Naive thymus-derived CD8-positive, alpha-beta T cell (primary cell): Measurements from ENCODE around the gene PRKACA. TPM values are rescaled to one million over a fixed set of nuclear protein-coding genes. Genes with fewer than 3 reads are reported as not detected.
"Not testable (repeated sequence)": the region's sequence is repeated elsewhere in the genome, so short reads cannot be mapped to it uniquely, and the experiment has no call there.

ENCODE experiments used
- ATAC-seq, 2 donors: fragments of 150-1000 bp; cut with Tn5 transposase in 1 of 2; sonication (Bioruptor Pico), chemical (Tn5 transposase) in 1 of 2; 1 replicate in 1 of 2; 2 replicates in 1 of 2; pipeline ENCODE4 v1.10.0; 2021; ENCODE audit warnings: mild to moderate bottlenecking in 2 of 2, moderate library complexity in 2 of 2
- POLR2A ChIA-PET: fragments of 350-600 bp; sonication (Branson Sonifier 250); formaldehyde crosslinking; loops from one replicate; lab custom pipeline; 2021; ENCODE audit warnings: antibody characterized with exemption; lab: Charles Lee
- DNase-seq, 10 donors: peaks; one replicate each; pipeline versions ENCODE4 v3.0.0 to v3.0.0-alpha.2; 2020 to 2022
- H3K27ac Mint-ChIP-seq, 10 donors: one replicate each; pipeline ENCODE4 v1.8.0; 2020 to 2022; ENCODE audit warnings: mild to moderate bottlenecking in 10 of 10, mixed read lengths in 10 of 10, moderate library complexity in 4 of 10, inconsistent platforms in 1 of 10
- H3K27me3 Mint-ChIP-seq, 5 donors: one replicate each; pipeline ENCODE4 v1.8.0; 2021 to 2022; ENCODE audit warnings: mixed read lengths in 5 of 5
- H3K36me3 Mint-ChIP-seq, 3 donors: one replicate each; pipeline ENCODE4 v1.8.0; 2020 to 2022; ENCODE audit warnings: mixed read lengths in 3 of 3, mild to moderate bottlenecking in 2 of 3, inconsistent platforms in 1 of 3
- H3K4me1 Mint-ChIP-seq, 4 donors: one replicate each; pipeline ENCODE4 v1.8.0; 2021 to 2022; ENCODE audit warnings: mixed read lengths in 4 of 4
- H3K4me3 Mint-ChIP-seq, 10 donors: one replicate each; pipeline ENCODE4 v1.8.0; 2020 to 2022; ENCODE audit warnings: mild to moderate bottlenecking in 10 of 10, mixed read lengths in 10 of 10, moderate library complexity in 6 of 10, inconsistent platforms in 1 of 10
- H3K9me3 Mint-ChIP-seq, 9 donors: one replicate each; pipeline ENCODE4 v1.8.0; 2020 to 2022; ENCODE audit warnings: mixed read lengths in 9 of 9, mild to moderate bottlenecking in 3 of 9, inconsistent platforms in 1 of 9, moderate library complexity in 1 of 9
- polyA plus RNA-seq, 3 donors: library from polyadenylated mRNA; unstranded; fragments of 300-500 nt; fragmentation: Illumina TruSeq; gene quantifications; one replicate each; pipeline ENCODE4 v1.2.3, GENCODE V29; 2021
- total RNA-seq, 8 experiments: library from RNA in 2 of 8; stranded (reverse) in 2 of 8; gene quantifications; one replicate each; pipeline ENCODE4 v1.2.3 and lab custom pipeline; 2021 to 2026

Gene PRKACA
- total and polyA plus RNA-seq, 5 experiments from 2014 or later, result 1.1 to 56.8 (median 1.8) TPM

DNA sequence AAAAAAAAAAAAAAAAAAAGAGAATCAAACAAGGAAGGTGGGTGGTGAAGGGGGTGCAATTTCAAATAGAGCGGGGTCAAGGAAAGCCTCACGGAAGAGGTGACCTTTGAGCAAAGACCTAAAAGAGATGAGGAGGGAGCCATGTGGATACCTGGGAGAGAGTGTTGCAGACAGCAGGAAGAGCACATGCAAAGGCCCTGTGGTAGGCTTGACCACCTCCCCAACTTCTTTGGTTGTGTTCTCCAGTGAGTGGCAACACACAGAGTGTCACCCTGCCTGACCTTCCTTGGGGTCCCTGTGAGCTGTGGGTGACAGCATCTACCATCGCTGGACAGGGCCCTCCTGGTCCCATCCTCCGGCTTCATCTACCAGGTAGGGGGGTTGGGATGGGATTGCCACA is 67.0 kb downstream of the PRKACA start:
- POLR2A ChIA-PET, result interaction anchor here (0.6 to 0.7 kb wide), 2 partner anchors 276 to 301 kb away, joined by 4 to 5 read pairs; partner anchors contain the start of gene C19orf53
- Mint-ChIP-seq H3K27me3 (no peaks in the 10 kb centered on the region), H3K36me3 (peaks cover 0 to 82% (median 27%) of the 10 kb centered on the region in 3 donors), H3K4me3 (no peak overlapping the region), H3K27ac (peak overlapping the region in 4 of 10 donors; percentile 19 to 71 (median 51)), H3K4me1 (peaks cover 3 to 19% (median 10%) of the 10 kb centered on the region in 4 donors), H3K9me3 (peaks cover 0 to 2% (median 0%) of the 10 kb centered on the region in 9 donors)
- DNase-seq, result no peak
- ATAC-seq, result no peak

DNA sequence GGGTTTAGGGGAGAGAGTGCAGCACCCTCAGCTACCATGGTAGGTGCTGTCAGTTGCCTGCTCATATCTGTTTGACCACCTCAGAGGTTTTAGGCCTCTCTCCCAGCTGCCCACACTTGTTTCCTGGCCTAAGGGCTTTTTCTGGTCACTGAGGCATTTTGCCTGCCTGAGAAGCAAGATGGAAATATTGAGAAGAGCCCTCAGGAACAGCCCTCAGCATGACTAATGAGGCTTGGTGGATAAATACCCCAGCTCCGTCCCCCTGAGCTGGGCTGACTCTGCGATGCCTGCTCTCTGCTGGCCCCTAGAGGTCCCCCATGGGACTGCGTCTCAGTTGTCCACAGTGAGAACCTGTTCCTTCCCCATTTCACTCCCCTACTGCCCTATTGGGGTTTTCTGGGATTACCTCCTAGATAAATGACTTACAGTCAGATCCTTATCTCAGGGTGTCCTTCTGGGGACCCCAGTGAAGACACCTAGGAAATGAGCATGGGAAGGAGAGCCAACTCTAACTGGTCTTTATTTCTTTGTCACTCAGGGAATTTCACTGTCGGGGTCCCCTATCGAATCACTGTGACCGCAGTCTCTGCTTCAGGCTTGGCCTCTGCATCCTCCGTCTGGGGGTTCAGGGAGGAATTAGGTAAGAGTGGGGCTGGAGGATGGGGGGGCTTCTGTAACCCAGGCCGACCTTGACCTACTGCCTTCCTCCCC is 69.0 kb downstream of the PRKACA start:
- H3K4me1 Mint-ChIP-seq, result peaks cover 1 to 12% (median 7%) of the 10 kb centered on the region in 4 donors
- H3K36me3 Mint-ChIP-seq, result peaks cover 0 to 88% (median 27%) of the 10 kb centered on the region in 3 donors
- peak; percentile 72 to 89 for ATAC-seq

DNA sequence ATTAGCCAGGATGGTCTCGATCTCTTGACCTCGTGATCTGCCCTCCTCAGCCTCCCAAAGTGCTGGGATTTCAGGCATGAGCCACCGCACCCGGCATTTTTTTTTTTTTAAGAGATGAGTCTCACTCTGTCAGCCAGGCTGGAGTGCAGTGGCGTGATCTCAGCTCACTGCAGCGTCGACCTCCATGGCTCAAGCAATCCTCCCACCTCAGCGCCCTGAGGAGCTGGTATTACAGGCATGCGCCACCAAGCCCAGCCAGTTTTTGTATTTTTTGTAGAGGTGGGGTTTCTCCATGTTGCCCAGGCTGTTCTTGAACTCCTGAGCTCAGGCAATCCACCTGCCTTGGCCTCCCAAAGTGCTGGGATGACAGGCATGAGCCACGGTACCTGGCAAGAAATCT is 69.7 kb downstream of the PRKACA start:
- not testable (repeated sequence) for H3K27me3 Mint-ChIP-seq, H3K27ac Mint-ChIP-seq, H3K9me3 Mint-ChIP-seq, H3K4me3 Mint-ChIP-seq, DNase-seq, ATAC-seq
- Mint-ChIP-seq H3K36me3 (peaks cover 0 to 87% (median 25%) of the 10 kb centered on the region in 3 donors), H3K4me1 (peaks cover 3 to 13% (median 9%) of the 10 kb centered on the region in 4 donors)
- POLR2A ChIA-PET, result interaction anchor here (0.7 to 1.7 kb wide), 6 partner anchors 16 to 167 kb away, joined by 3 to 5 read pairs (median 4); partner anchors contain the start of genes DCAF15, IL27RA and RFX1

More for the DNA sequence above, 69.0 kb downstream of the PRKACA start:
- no peaks in the 10 kb centered on the region for H3K27me3 Mint-ChIP-seq
- H3K9me3 Mint-ChIP-seq, result peaks cover 0 to 2% (median 0%) of the 10 kb centered on the region in 9 donors
- POLR2A ChIA-PET, result interaction anchor here (0.7 to 1.7 kb wide), 7 partner anchors 17 to 259 kb away, joined by 3 to 5 read pairs (median 4); partner anchors contain the start of genes DCAF15, IL27RA and RFX1
- no peak overlapping the region for H3K4me3 Mint-ChIP-seq
- peak; percentile 54 to 81 (median 70) for DNase-seq
- H3K27ac Mint-ChIP-seq, result peak overlapping the region in 8 of 10 donors; percentile 13 to 82 (median 72)

DNA sequence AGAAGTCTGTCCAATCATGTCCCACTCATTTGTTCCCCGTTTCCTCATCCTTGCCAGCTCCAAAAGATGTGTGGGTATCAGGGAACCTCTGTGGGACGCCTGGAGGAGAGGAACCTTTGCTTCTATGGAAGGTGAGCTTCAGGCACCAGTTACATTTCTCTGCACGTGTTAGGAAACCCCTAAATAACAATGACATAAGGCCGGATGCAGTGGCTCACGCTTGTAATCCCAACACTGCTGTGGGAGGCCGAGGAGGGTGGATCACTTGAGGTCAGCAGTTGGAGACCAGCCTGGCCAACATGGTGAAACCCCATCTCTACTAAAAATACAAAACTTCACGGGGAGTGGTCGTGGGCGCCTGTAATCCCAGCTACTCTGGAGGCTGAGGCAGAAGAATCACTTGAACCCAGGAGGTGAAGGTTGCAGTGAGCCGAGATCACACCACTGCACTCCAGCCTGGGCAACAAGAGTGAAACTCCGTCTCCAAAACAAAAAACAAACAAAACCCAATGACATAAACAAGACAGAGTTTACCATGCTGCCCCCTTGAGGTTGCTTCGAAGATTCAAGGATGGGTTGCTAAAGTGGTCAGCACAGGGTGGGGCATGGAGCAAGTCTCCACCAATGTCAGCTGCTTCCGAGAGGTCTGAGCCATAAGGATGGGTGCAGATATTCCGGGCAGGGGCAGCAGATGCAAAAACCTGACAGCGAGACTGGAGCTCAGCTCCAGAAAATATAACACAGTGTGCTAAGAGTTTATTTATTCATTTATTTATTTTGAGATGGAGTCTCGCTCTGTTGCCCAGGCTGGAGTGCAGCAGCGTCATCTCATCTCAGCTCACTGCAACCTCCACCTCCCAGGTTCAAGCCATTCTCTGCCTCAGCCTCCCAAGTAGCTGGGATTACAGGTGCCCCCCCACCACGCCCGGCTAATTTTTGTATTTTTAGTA is 74.6 kb downstream of the PRKACA start:
- H3K4me1 Mint-ChIP-seq, result peaks cover 2 to 25% (median 14%) of the 10 kb centered on the region in 4 donors
- H3K36me3 Mint-ChIP-seq, result peaks cover 0 to 88% (median 6%) of the 10 kb centered on the region in 3 donors
- H3K9me3 Mint-ChIP-seq, H3K27me3 Mint-ChIP-seq: not testable (repeated sequence)
- POLR2A ChIA-PET, result interaction anchor here (0.7 to 1.5 kb wide), 4 partner anchors 11 to 164 kb away, joined by 3 to 7 read pairs (median 4); partner anchors contain the start of gene IL27RA
- ATAC-seq (peak; percentile 54 to 70), DNase-seq (peak in 7 of 10 donors; percentile 24 to 48 (median 37))
- peak overlapping the region in 1 of 10 donors; percentile 48 for H3K4me3 Mint-ChIP-seq
- H3K27ac Mint-ChIP-seq, result peak overlapping the region; percentile 72 to 95 (median 87)

Other genes with a start within 250 kb of the PRKACA start
- not detected for gene NANOS3, start 240.6 kb downstream of the PRKACA start, total RNA-seq
- not detected for gene NANOS3, start 240.6 kb downstream of the PRKACA start, polyA plus RNA-seq
- gene BRME1, start 211.6 kb downstream of the PRKACA start, total RNA-seq, result 1 to 10 TPM; 3.0 to 3.7 TPM
- gene BRME1, start 211.6 kb downstream of the PRKACA start, polyA plus RNA-seq, result under 1 TPM; 0.49 to 0.94 (median 0.76) TPM
- gene CC2D1A, start 211.6 kb downstream of the PRKACA start, total RNA-seq, result 10 to 100 TPM; 29.7 to 30.7 TPM
- 10 to 100 TPM in 1 of 3 donors, 1 to 10 TPM in 2; 4.3 to 10.5 (median 5.5) TPM for gene CC2D1A, start 211.6 kb downstream of the PRKACA start, polyA plus RNA-seq
- not detected for gene PODNL1, start 179.3 kb downstream of the PRKACA start, total RNA-seq
- not detected for gene PODNL1, start 179.3 kb downstream of the PRKACA start, polyA plus RNA-seq
- gene DCAF15, start 165.3 kb downstream of the PRKACA start, total RNA-seq, result 10 to 100 TPM; 93.5 to 93.6 TPM
- 1 to 10 TPM; 2.9 to 6.0 (median 3.4) TPM for gene DCAF15, start 165.3 kb downstream of the PRKACA start, polyA plus RNA-seq
- gene RFX1, start 111.4 kb downstream of the PRKACA start, total RNA-seq, result 10 to 100 TPM; 17.1 to 18.8 TPM
- 1 to 10 TPM in 2 of 3 donors, under 1 TPM in 1; 0.84 to 1.1 (median 1.0) TPM for gene RFX1, start 111.4 kb downstream of the PRKACA start, polyA plus RNA-seq
- not detected for gene RLN3, start 89.6 kb downstream of the PRKACA start, total RNA-seq
- under 1 TPM in 1 of 3 donors, not detected in 2; 0.50 TPM for gene RLN3, start 89.6 kb downstream of the PRKACA start, polyA plus RNA-seq
- 10 to 100 TPM; 54.2 to 54.7 TPM for gene IL27RA, start 86.0 kb downstream of the PRKACA start, total RNA-seq
- gene IL27RA, start 86.0 kb downstream of the PRKACA start, polyA plus RNA-seq, result 10 to 100 TPM; 54.5 to 91.2 (median 83.9) TPM
- gene PALM3, start 55.7 kb downstream of the PRKACA start, total RNA-seq, result not detected
- under 1 TPM in 1 of 3 donors, not detected in 2; 0.13 TPM for gene PALM3, start 55.7 kb downstream of the PRKACA start, polyA plus RNA-seq
- under 1 TPM; 0.44 to 0.99 TPM for gene MISP3, start 45.0 kb downstream of the PRKACA start, total RNA-seq
- gene MISP3, start 45.0 kb downstream of the PRKACA start, polyA plus RNA-seq, result 1 to 10 TPM in 1 of 3 donors, under 1 TPM in 2; 0.36 to 1.4 (median 0.59) TPM
- gene C19orf67, start 32.0 kb downstream of the PRKACA start, total RNA-seq, result under 1 TPM in 1 of 2 experiments, not detected in 1; 0.85 TPM
- gene C19orf67, start 32.0 kb downstream of the PRKACA start, polyA plus RNA-seq, result not detected
- 10 to 100 TPM; 66.4 to 68.3 TPM for gene SAMD1, start 27.0 kb downstream of the PRKACA start, total RNA-seq
- 1 to 10 TPM; 2.3 to 5.2 (median 2.7) TPM for gene SAMD1, start 27.0 kb downstream of the PRKACA start, polyA plus RNA-seq
- 1 to 10 TPM; 2.7 to 4.6 TPM for gene ASF1B, start 18.8 kb upstream of the PRKACA start, total RNA-seq
- gene ASF1B, start 18.8 kb upstream of the PRKACA start, polyA plus RNA-seq, result 1 to 10 TPM; 2.3 to 4.2 (median 3.7) TPM
- gene ADGRL1, start 88.4 kb upstream of the PRKACA start, total RNA-seq, result 10 to 100 TPM; 24.8 to 28.0 TPM
- gene ADGRL1, start 88.4 kb upstream of the PRKACA start, polyA plus RNA-seq, result under 1 TPM; 0.29 to 0.96 (median 0.51) TPM